ENCODE data around the gene CUX1.
"Not testable (repeated sequence)": the region's sequence is repeated elsewhere in the genome, so short reads cannot be mapped to it uniquely, and the experiment has no call there.

The CUX1 gene

GRCh38 chr7:102050864-102051460 is 233.5 kb downstream of the CUX1 start:
- DNase-seq (ENCODE audit: low read depth), result no peak
- TF ChIP-seq, protein P1, sequence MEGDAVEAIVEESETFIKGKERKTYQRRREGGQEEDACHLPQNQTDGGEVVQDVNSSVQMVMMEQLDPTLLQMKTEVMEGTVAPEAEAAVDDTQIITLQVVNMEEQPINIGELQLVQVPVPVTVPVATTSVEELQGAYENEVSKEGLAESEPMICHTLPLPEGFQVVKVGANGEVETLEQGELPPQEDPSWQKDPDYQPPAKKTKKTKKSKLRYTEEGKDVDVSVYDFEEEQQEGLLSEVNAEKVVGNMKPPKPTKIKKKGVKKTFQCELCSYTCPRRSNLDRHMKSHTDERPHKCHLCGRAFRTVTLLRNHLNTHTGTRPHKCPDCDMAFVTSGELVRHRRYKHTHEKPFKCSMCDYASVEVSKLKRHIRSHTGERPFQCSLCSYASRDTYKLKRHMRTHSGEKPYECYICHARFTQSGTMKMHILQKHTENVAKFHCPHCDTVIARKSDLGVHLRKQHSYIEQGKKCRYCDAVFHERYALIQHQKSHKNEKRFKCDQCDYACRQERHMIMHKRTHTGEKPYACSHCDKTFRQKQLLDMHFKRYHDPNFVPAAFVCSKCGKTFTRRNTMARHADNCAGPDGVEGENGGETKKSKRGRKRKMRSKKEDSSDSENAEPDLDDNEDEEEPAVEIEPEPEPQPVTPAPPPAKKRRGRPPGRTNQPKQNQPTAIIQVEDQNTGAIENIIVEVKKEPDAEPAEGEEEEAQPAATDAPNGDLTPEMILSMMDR (conservative IDR thresholded peaks at IDR 0.05; ENCODE audit: low read length), result no peak
- H3K4me3 ChIP-seq (ENCODE audit: low read length), result no peak overlapping the region

DNA sequence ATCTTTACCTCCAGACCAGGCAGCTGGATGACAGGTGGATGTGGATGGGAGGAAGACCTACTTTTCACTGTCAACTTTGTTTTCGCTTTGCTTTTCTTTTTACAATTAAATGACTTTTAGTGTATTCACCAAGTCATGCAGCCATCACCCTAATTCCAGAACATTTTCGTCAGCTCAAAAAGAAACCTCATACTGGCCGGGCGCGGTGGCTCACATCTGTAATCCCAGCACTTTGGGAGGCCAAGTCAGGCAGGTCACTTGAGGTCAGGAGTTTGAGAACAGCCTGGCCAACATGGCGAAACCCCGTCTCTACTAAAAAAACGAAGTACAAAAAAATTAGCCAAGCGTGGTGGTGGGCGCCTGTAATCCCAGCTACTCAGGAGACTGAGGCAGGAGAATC is 234.3 kb downstream of the CUX1 start:
- H3K4me3 ChIP-seq (ENCODE audit: low read length); DNase-seq (ENCODE audit: low read depth): not testable (repeated sequence)

GRCh38 chr7:102054158-102054557 is 236.7 kb downstream of the CUX1 start:
- no peak overlapping the region for H3K4me3 ChIP-seq (ENCODE audit: low read length)
- no peak for DNase-seq (ENCODE audit: low read depth)
- TF ChIP-seq, protein P1 (conservative IDR thresholded peaks at IDR 0.05; ENCODE audit: low read length), result no peak

- TF ChIP-seq, protein P1 (conservative IDR thresholded peaks at IDR 0.05; ENCODE audit: low read length), result no peak
- no peak overlapping the region for H3K4me3 ChIP-seq (ENCODE audit: low read length)
- no peak for DNase-seq (ENCODE audit: low read depth)
Observed at GRCh38 chr7:102055181-102055976, 238.0 kb downstream of the CUX1 start.

DNA sequence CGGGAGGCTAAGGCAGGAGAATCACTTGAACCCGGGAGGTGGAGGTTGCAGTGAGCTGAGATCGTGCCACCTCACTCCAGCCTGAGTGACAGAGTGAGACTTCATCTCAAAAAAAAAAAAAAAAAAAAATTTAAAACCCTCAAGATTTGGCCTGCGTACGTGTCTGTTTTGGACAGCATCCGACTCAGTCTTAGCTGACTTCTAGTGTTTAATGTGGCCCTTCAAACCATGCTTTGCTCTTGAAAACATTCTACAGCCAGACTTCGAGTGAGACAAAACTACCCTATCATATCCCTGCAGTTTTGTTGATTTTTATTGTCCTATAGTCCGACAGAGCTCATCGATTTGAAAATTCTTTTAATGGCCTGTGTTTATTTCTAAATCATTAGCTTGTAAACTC is 242.1 kb downstream of the CUX1 start:
- TF ChIP-seq, protein P1 (conservative IDR thresholded peaks at IDR 0.05; ENCODE audit: low read length), result no peak
- no peak overlapping the region for H3K4me3 ChIP-seq (ENCODE audit: low read length)
- no peak for DNase-seq (ENCODE audit: low read depth)

GRCh38 chr7:102061354-102061945 is 244.0 kb downstream of the CUX1 start:
- DNase-seq (ENCODE audit: low read depth), result no peak
- H3K4me3 ChIP-seq (ENCODE audit: low read length), result no peak overlapping the region
- TF ChIP-seq, protein P1 (conservative IDR thresholded peaks at IDR 0.05; ENCODE audit: low read length), result no peak

GRCh38 chr7:102061981-102062390 is 244.6 kb downstream of the CUX1 start:
- TF ChIP-seq, protein P1 (conservative IDR thresholded peaks at IDR 0.05; ENCODE audit: low read length), result no peak
- H3K4me3 ChIP-seq (ENCODE audit: low read length), result no peak overlapping the region
- no peak for DNase-seq (ENCODE audit: low read depth)

All from AG10803 (cell line).